Neural progenitor cell (in vitro differentiated cells): ENCODE measurements around the gene OR11A1. TPM values are rescaled to one million over a fixed set of nuclear protein-coding genes. Genes with fewer than 3 reads are reported as not detected.

ENCODE experiments used
- DNase-seq: peaks from one replicate; pipeline ENCODE4 v3.0.0-alpha.2; 2016; ENCODE audit warnings: low spot score
- H2AFZ ChIP-seq: fragments of 200-600 bp; sonication (generic); replicated peaks from 2 replicates; pipeline ENCODE4 v1.6.1; 2016; ENCODE audit warnings: antibody characterized with exemption
- H3F3A ChIP-seq: fragments of 200-600 bp; sonication (generic); 2 replicates; pipeline ENCODE4 v1.6.1; 2016; ENCODE audit warnings: antibody characterized with exemption, low read depth
- H3K27ac ChIP-seq: fragments of 200-600 bp; sonication (generic); 2 replicates; pipeline ENCODE4 v1.5.1; 2016; ENCODE audit warnings: mild to moderate bottlenecking
- H3K27me3 ChIP-seq: fragments of 200-600 bp; sonication (generic); 2 replicates; pipeline ENCODE4 v1.6.1; 2016; ENCODE audit warnings: mild to moderate bottlenecking, moderate library complexity
- H3K36me3 ChIP-seq: fragments of 200-600 bp; sonication (generic); 2 replicates; pipeline ENCODE4 v1.5.1; 2016
- H3K4me1 ChIP-seq: fragments of 200-600 bp; sonication (generic); 2 replicates; pipeline ENCODE4 v1.6.1; 2016; ENCODE audit warnings: mixed run types
- H3K4me2 ChIP-seq: fragments of 200-600 bp; sonication (generic); 2 replicates; pipeline ENCODE4 v1.6.1; 2016
- H3K4me3 ChIP-seq: fragments of 200-600 bp; sonication (generic); 2 replicates; pipeline ENCODE4 v1.5.1; 2016
- H3K79me2 ChIP-seq: fragments of 200-600 bp; sonication (generic); 2 replicates; pipeline ENCODE4 v1.6.1; 2016; ENCODE audit warnings: low read depth
- H3K9ac ChIP-seq: fragments of 200-600 bp; sonication (generic); 2 replicates; pipeline ENCODE4 v1.6.1; 2016
- H3K9me3 ChIP-seq: fragments of 200-600 bp; sonication (generic); 2 replicates; pipeline ENCODE4 v1.5.1; 2016; ENCODE audit warnings: low read depth
- H4K20me1 ChIP-seq: fragments of 200-600 bp; sonication (generic); 2 replicates; pipeline ENCODE4 v1.6.1; 2016; ENCODE audit warnings: low read depth
- H3K27ac Mint-ChIP-seq: 3 replicates; pipeline ENCODE4 v1.8.0; 2021; ENCODE audit warnings: mixed read lengths
- H3K27me3 Mint-ChIP-seq: 2 replicates; pipeline ENCODE4 v1.8.0; 2022; ENCODE audit warnings: low read depth, mild to moderate bottlenecking, inconsistent platforms, moderate library complexity, mixed read lengths; ENCODE audit not compliant: insufficient read depth
- H3K36me3 Mint-ChIP-seq: 3 replicates; pipeline ENCODE4 v1.8.0; 2021; ENCODE audit warnings: mixed read lengths
- H3K4me1 Mint-ChIP-seq: 3 replicates; pipeline ENCODE4 v1.8.0; 2021; ENCODE audit warnings: mixed read lengths
- H3K4me3 Mint-ChIP-seq: 3 replicates; pipeline ENCODE4 v1.8.0; 2021; ENCODE audit warnings: mild to moderate bottlenecking, moderate library complexity, mixed read lengths
- H3K9me3 Mint-ChIP-seq: 3 replicates; pipeline ENCODE4 v1.8.0; 2020; ENCODE audit warnings: mixed read lengths
- EZH2 ChIP-seq: fragments of 200-600 bp; sonication (generic); IDR thresholded peaks from 2 replicates; pipeline ENCODE4 v1.6.1; 2017; ENCODE audit warnings: antibody characterized with exemption, mild to moderate bottlenecking, moderate library complexity
- EZH2phosphoT487 ChIP-seq: fragments of 200-600 bp; sonication (generic); IDR thresholded peaks from 2 replicates; pipeline ENCODE4 v1.6.1; 2017; ENCODE audit warnings: antibody characterized with exemption
- total RNA-seq: library from RNA; depleted of rRNA; stranded (reverse); fragments of >200 nt; gene quantifications from 2 replicates; pipeline ENCODE4 v1.2.3, GENCODE V29; 2015; ENCODE audit warnings: low replicate concordance
- TF ChIP-seq, protein P1 (sequence below): fragments of 200-600 bp; sonication (generic); IDR thresholded peaks from 2 replicates; pipeline ENCODE4 v1.5.1; 2017; ENCODE audit warnings: antibody characterized with exemption, mild to moderate bottlenecking

The OR11A1 gene
- total RNA-seq, 1 donor from 2014 or later = not detected

DNA sequence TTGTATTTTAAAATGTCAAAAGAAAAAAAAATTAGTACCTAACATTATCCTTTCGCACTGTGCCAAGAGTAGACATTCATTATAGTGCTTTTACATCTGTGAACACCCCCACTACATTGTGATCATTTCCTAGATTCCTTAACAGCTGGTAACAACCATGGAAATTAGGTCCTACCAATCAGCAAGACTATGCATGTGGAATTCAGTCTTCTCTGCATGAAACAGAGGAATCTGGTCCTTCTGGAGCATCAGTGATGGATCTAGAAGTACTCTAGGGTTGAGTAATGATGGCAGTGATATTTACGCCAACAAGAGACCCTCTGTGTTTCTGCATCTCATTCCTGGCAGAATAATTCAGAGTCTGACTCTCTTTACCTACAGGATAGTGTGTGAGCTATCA, 32.7 kb downstream of the OR11A1 start:
- Histone ChIP-seq H3K27me3 (no peaks in the 10 kb centered on the region), H3K9ac (no peak overlapping the region), H3K36me3 (no peaks in the 10 kb centered on the region), H2AFZ (no peak overlapping the region), H3K4me3 (no peak overlapping the region), H3K4me2 (no peak overlapping the region), H3F3A (no peaks in the 10 kb centered on the region), H3K27ac (no peak overlapping the region), H3K79me2 (no peaks in the 10 kb centered on the region), H3K9me3 (no peaks in the 10 kb centered on the region), H4K20me1 (no peaks in the 10 kb centered on the region), H3K4me1 (no peaks in the 10 kb centered on the region)
- Mint-ChIP-seq H3K27me3 (peaks cover 2% of the 10 kb centered on the region), H3K36me3 (no peaks in the 10 kb centered on the region), H3K4me1 (no peaks in the 10 kb centered on the region), H3K4me3 (no peak overlapping the region), H3K27ac (no peak overlapping the region), H3K9me3 (no peaks in the 10 kb centered on the region)
- no peak for DNase-seq
- no peak for TF ChIP-seq EZH2phosphoT487
- no peak for TF ChIP-seq EZH2
- TF ChIP-seq, protein P1, sequence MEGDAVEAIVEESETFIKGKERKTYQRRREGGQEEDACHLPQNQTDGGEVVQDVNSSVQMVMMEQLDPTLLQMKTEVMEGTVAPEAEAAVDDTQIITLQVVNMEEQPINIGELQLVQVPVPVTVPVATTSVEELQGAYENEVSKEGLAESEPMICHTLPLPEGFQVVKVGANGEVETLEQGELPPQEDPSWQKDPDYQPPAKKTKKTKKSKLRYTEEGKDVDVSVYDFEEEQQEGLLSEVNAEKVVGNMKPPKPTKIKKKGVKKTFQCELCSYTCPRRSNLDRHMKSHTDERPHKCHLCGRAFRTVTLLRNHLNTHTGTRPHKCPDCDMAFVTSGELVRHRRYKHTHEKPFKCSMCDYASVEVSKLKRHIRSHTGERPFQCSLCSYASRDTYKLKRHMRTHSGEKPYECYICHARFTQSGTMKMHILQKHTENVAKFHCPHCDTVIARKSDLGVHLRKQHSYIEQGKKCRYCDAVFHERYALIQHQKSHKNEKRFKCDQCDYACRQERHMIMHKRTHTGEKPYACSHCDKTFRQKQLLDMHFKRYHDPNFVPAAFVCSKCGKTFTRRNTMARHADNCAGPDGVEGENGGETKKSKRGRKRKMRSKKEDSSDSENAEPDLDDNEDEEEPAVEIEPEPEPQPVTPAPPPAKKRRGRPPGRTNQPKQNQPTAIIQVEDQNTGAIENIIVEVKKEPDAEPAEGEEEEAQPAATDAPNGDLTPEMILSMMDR = no peak

DNA sequence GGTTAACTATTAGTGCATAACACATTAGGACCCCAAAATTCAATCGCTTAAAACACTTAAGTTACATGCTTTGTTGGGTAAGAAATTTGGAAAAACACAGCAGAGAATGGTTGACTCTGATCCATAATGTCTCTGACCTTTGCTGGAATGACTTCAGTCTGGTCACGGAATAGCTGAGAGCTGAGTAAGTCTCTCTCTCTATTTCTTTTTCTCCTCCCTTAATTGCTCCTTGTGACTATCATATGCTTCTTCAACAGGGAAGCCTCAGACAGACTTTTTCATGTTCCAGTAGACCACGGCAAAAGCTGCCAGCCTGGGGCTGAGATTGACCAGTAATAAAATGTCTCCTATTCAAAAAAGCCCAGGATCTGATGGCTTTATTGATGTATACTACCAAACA, 37.4 kb downstream of the OR11A1 start:
- Histone ChIP-seq H3K79me2 (no peaks in the 10 kb centered on the region), H3K9me3 (no peaks in the 10 kb centered on the region), H3K36me3 (no peaks in the 10 kb centered on the region), H3K9ac (no peak overlapping the region), H4K20me1 (no peaks in the 10 kb centered on the region), H3F3A (no peaks in the 10 kb centered on the region), H3K4me3 (no peak overlapping the region), H3K4me2 (no peak overlapping the region), H3K4me1 (no peaks in the 10 kb centered on the region), H2AFZ (no peak overlapping the region), H3K27ac (no peak overlapping the region), H3K27me3 (no peaks in the 10 kb centered on the region)
- no peaks in the 10 kb centered on the region for H3K27me3 Mint-ChIP-seq
- H3K9me3 Mint-ChIP-seq = no peaks in the 10 kb centered on the region
- DNase-seq = no peak
- no peaks in the 10 kb centered on the region for H3K36me3 Mint-ChIP-seq
- no peak overlapping the region for H3K4me3 Mint-ChIP-seq
- no peak overlapping the region for H3K27ac Mint-ChIP-seq
- H3K4me1 Mint-ChIP-seq = no peaks in the 10 kb centered on the region
- TF ChIP-seq, protein P1 = no peak
- TF ChIP-seq EZH2 = no peak
- no peak for TF ChIP-seq EZH2phosphoT487

DNA sequence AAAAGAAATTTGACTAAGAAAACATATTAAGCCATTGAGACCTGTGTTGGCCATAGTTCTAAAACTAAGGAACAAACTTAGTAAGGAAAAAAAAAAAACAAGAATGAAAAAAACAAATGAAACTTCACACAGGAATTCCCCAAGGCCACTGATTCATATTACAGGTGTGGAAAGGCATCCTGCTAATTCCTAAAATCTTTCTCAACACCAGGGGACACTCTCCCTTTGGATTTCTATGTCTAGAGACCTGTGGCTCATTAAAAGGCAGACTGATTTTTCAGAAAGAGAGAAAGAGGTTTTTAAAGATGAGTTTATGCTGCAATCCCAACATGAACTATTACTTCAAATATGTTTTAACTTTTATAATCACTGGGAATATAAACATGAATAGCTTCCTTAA, 42.3 kb downstream of the OR11A1 start, which contains the start of gene OR12D1:
Gene OR12D1, plus strand, starts transcription at position 341 of the 400 bp plus-strand sequence.
- TF ChIP-seq, protein P1 = peak; percentile 43
- no peak for TF ChIP-seq EZH2phosphoT487
- Histone ChIP-seq H3K9ac (no peak within 1 kb of the TSS), H3K9me3 (no peaks in the 10 kb centered on the region), H3K36me3 (no peaks in the 10 kb centered on the region), H3K79me2 (no peaks in the 10 kb centered on the region), H3K4me3 (no peak within 1 kb of the TSS), H3F3A (no peaks in the 10 kb centered on the region), H3K27ac (no peak within 1 kb of the TSS), H3K4me2 (no peak within 1 kb of the TSS), H4K20me1 (no peaks in the 10 kb centered on the region), H3K27me3 (no peaks in the 10 kb centered on the region), H3K4me1 (no peaks in the 10 kb centered on the region), H2AFZ (no peak within 1 kb of the TSS)
- H3K27ac Mint-ChIP-seq = no peak within 1 kb of the TSS
- no peaks in the 10 kb centered on the region for H3K27me3 Mint-ChIP-seq
- no peaks in the 10 kb centered on the region for H3K4me1 Mint-ChIP-seq
- no peaks in the 10 kb centered on the region for H3K36me3 Mint-ChIP-seq
- H3K4me3 Mint-ChIP-seq = no peak within 1 kb of the TSS
- peak; percentile 9 for DNase-seq
- peaks cover 10% of the 10 kb centered on the region for H3K9me3 Mint-ChIP-seq
